T47D (cell line): ENCODE data around the gene NUP43.

ENCODE experiments used
- DNase-seq, 2 experiments: peaks; one replicate each; pipeline versions ENCODE4 v3.0.0 to v3.0.0-alpha.2; 2011 to 2012; ENCODE audit warnings: low read depth in 1 of 2, low spot score in 1 of 2
- JUND ChIP-seq: IDR thresholded peaks from 2 replicates; pipeline ENCODE4 v1.6.1; 2012; ENCODE audit warnings: low read depth
- in situ Hi-C: cut with HindIII; loops from 2 replicates; pipeline ENCODE4 v1.10.0; 2016; ENCODE audit warnings: low sequenced_read_pairs, low pct_unique_long_range_greater_than_20kb

Gene NUP43

GRCh38 chr6:149746147-149746946 is at the start of gene NUP43:
Gene NUP43, minus strand, starts transcription at chr6:149746529. Its CDS starts 34 bp downstream, at chr6:149746495.
- in situ Hi-C loops: no loop called here

GRCh38 chr6:149783551-149783950 is 37.2 kb upstream of the NUP43 start:
- no peak for TF ChIP-seq JUND
- no peak for DNase-seq
- in situ Hi-C loops: no loop called here

More at GRCh38 chr6:149746147-149746946, at the start of gene NUP43:
- no peak for TF ChIP-seq JUND
- DNase-seq: peak; percentile 73 to 96

- no peak for TF ChIP-seq JUND
- in situ Hi-C loops: no loop called here
- no peak for DNase-seq
Measured at GRCh38 chr6:149782337-149782736, 36.0 kb upstream of the NUP43 start.

- no peak for TF ChIP-seq JUND
- in situ Hi-C loops: no loop called here
- DNase-seq: no peak
Measured at GRCh38 chr6:149781715-149782114, 35.4 kb upstream of the NUP43 start.

GRCh38 chr6:149779644-149779963 is 33.3 kb upstream of the NUP43 start:
- no peak for DNase-seq

GRCh38 chr6:149777624-149778023 is 31.3 kb upstream of the NUP43 start:
- no peak for TF ChIP-seq JUND
- no peak for DNase-seq
- in situ Hi-C loops: no loop called here

More at GRCh38 chr6:149779644-149779963, 33.3 kb upstream of the NUP43 start:
- no peak for TF ChIP-seq JUND
- in situ Hi-C loops: no loop called here

GRCh38 chr6:149771925-149772324 is 25.6 kb upstream of the NUP43 start:
- DNase-seq: no peak
- in situ Hi-C loops: no loop called here
- no peak for TF ChIP-seq JUND

GRCh38 chr6:149771185-149771584 is 24.9 kb upstream of the NUP43 start:
- no peak for TF ChIP-seq JUND
- in situ Hi-C loops: no loop called here
- DNase-seq: no peak

GRCh38 chr6:149769676-149770075 is 23.3 kb upstream of the NUP43 start:
- TF ChIP-seq JUND: no peak
- DNase-seq: no peak
- in situ Hi-C loops: no loop called here

GRCh38 chr6:149766156-149766769 is 19.9 kb upstream of the NUP43 start:
- in situ Hi-C loops: no loop called here
- TF ChIP-seq JUND: no peak
- DNase-seq: peak in 1 of 2 experiments; percentile 2

GRCh38 chr6:149763866-149764265 is 17.5 kb upstream of the NUP43 start:
- TF ChIP-seq JUND: no peak
- DNase-seq: no peak
- in situ Hi-C loops: no loop called here

GRCh38 chr6:149761438-149761837 is 15.1 kb upstream of the NUP43 start:
- DNase-seq: no peak
- in situ Hi-C loops: no loop called here
- TF ChIP-seq JUND: no peak

- in situ Hi-C loops: no loop called here
- no peak for DNase-seq
- no peak for TF ChIP-seq JUND
Measured at GRCh38 chr6:149756261-149756636, 9.9 kb upstream of the NUP43 start.
